ENCODE measurements around the gene PPP6R2. TPM values are rescaled to one million over a fixed set of nuclear protein-coding genes. Genes with fewer than 3 reads are reported as not detected.

PPP6R2 gene
- total and polyA plus RNA-seq, 2 of the 8 experiments (the other 6 are each of a cell fraction or from before 2014, with no cell fraction given), result 25.0 to 32.2 TPM

DNA sequence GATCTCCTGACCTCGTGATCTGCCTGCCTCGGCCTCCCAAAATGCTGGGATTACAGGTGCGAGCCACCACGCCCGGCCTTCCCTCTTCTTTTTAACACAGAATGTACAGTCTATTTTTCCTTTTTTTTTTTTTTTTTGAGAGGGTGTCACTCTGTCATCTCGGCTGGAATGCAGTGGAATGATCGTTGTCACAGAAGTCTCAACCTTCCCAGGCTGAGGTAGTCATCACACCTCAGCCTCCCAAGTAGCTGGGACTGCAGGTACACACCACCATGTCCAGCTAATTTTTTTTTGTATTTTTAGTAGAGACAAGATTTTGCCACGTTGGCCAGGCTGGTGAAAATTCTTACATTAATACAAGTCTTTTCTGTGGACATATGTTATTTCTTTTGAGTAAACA lies 13.1 kb downstream of the PPP6R2 start (continued):
- no peak for TF ChIP-seq NANOG (IDR thresholded peaks at IDR 0.05; ENCODE audit: insufficient read depth, low read depth, low read length, poor library complexity, severe bottlenecking)
- TF ChIP-seq USF2 (IDR thresholded peaks at IDR 0.05; ENCODE audit: low read length), result no peak
